C4-2B (cell line): ENCODE data around the gene PTPRQ.

Experiments used
- H3K27ac ChIP-seq: fragments of 450-650 bp; 2 replicates; pipeline ENCODE4 v1.5.1; 2017
- ZFX ChIP-seq: fragments of 450-650 bp; IDR thresholded peaks from 2 replicates; pipeline ENCODE4 v1.6.1; 2017
- TF ChIP-seq, protein P1 (sequence below): fragments of 450-650 bp; conservative IDR thresholded peaks from 2 replicates; pipeline ENCODE4 v1.5.1; 2017; ENCODE audit warnings: mild to moderate bottlenecking

The PTPRQ gene

DNA sequence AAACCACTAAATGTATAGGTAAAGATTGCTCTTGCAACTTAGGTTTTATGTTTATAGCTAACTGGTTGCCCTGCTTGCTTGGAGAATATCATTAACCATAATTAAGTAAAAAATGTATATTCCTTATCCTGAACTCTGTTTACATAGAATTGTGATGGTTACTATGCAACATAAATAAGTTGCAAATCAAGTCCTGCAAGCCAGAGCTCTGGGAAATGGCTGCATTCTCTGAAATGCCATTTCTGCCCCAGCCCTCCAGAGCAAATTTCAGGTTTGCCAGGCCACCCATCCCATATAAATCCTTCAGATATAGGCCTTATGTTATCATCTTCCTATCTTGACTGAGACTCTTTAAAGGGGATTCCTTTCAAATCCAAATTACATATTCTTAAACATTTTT is 145.0 kb downstream of the PTPRQ start:
- TF ChIP-seq, protein P1, sequence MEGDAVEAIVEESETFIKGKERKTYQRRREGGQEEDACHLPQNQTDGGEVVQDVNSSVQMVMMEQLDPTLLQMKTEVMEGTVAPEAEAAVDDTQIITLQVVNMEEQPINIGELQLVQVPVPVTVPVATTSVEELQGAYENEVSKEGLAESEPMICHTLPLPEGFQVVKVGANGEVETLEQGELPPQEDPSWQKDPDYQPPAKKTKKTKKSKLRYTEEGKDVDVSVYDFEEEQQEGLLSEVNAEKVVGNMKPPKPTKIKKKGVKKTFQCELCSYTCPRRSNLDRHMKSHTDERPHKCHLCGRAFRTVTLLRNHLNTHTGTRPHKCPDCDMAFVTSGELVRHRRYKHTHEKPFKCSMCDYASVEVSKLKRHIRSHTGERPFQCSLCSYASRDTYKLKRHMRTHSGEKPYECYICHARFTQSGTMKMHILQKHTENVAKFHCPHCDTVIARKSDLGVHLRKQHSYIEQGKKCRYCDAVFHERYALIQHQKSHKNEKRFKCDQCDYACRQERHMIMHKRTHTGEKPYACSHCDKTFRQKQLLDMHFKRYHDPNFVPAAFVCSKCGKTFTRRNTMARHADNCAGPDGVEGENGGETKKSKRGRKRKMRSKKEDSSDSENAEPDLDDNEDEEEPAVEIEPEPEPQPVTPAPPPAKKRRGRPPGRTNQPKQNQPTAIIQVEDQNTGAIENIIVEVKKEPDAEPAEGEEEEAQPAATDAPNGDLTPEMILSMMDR: no peak
- no peak for TF ChIP-seq ZFX
- no peak overlapping the region for H3K27ac ChIP-seq

- no peak overlapping the region for H3K27ac ChIP-seq
- TF ChIP-seq, protein P1: no peak
Measured at GRCh38 chr12:80590085-80590484, 146.1 kb downstream of the PTPRQ start.

DNA sequence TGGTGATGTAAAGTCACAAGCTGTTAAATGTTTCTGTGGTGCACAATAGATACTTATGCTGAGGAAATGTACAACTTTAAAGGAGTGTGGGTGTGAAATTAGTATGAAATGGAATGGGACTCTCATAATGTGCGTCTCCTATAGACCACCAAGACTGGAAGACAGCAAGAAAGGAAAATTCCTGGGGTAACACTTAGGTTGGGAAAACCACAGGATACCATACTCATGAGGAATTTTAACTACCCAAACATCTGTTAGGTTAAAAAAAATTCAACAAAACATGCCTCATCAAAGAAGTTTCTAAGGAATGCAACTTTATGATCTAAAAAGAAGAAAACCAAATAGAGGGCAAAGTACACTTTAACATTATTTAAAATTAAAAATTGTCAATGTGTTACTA is 149.7 kb downstream of the PTPRQ start:
- TF ChIP-seq, protein P1: no peak
- H3K27ac ChIP-seq: no peak overlapping the region

GRCh38 chr12:80596509-80596908 is 152.5 kb downstream of the PTPRQ start:
- H3K27ac ChIP-seq: no peak overlapping the region
- TF ChIP-seq, protein P1: no peak
- TF ChIP-seq ZFX: no peak

DNA sequence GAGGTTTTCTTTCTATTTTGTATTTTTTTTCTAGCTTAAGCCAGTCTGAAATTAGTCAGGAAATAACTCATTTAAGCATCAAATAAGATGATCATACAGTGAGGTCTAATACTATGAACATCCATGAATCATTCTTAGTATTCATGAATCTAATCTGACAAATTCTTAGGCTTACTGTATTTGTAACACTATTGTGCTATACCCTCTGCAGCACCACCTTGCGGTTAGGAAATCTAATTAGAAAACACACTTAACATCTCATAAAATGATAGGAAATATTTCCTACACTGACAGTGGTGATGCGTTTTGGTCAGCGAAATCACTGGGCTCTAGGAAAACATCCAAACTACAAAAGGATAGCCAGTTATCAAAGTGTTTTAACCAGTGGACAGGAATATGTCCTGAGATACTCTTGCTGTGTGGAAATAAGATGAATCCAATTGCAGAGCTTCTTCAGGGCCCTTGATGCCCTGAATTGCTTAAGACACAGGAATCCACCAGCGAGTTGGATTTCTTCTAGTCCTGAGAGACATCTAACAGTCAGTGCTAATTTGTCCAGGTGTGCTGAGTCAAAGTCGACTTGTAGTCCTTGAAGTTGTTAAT is 154.1 kb downstream of the PTPRQ start:
- TF ChIP-seq, protein P1: peak; percentile 56
- TF ChIP-seq ZFX: no peak
- no peak overlapping the region for H3K27ac ChIP-seq

DNA sequence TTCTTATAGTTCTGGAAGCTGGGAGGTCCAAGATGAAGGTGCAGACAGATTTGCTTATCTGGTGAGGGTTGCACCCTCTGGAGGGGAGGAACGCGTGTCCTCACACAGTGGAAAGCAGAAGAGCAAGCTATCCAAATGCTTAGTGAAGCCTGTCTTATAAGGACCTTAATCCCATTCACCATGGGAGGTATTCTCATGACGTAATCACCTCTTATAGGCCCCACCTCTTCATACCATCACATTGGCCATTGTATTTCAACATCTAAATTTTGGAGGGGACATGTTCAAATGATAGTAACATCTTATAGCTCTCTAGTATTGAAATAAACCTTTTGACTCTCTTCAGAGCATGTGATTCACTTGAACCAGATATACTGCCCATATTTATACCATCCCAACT is 158.4 kb downstream of the PTPRQ start:
- TF ChIP-seq ZFX: no peak
- TF ChIP-seq, protein P1: no peak
- no peak overlapping the region for H3K27ac ChIP-seq

DNA sequence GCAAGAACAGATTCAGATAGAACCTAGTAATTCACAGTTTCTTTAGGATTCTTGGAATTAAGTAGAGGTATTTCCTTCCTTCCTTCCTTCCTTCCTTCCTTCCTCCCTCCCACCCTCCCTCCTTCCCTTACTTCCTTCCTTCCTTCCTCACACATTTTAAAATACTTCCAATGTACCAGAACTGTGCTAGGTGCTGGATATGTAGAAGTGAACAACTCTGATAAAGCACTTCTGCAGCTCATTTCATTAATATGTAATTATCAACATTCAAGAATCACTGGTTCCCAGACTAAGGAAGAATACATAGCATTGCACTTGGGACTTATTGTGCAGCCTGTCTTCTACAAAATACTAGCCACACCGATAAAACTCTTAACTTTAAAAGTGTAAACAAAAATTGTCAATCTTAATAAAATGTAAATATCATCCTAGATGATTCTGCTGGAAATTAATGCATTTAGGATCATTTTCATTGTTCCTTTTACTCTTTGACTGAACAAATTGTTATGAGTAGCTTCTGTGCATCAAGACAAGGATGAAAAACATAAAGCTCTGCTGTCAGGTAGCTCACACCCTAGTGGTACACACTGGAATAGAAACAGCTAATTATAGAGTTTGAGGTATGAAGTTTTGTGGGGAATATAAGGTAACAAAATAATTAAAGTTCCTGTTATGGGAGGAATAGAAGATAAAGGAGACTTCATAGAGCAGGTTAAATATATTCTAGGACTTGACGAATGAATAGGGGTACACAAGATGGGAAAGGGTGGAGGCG is 163.5 kb downstream of the PTPRQ start:
- TF ChIP-seq, protein P1: peak; percentile 34
- no peak for TF ChIP-seq ZFX
- H3K27ac ChIP-seq: no peak overlapping the region
